ENCODE results near the gene TRIM60.
"Not testable (repeated sequence)": the region's sequence is repeated elsewhere in the genome, so short reads cannot be mapped to it uniquely, and the experiment has no call there.

TRIM60 gene

GRCh38 chr4:165077034-165077578 lies 45.3 kb downstream of the TRIM60 start:
- TF ChIP-seq CTCF (IDR thresholded peaks at IDR 0.05; ENCODE audit: control extremely low read depth, extremely low read depth, low read depth, missing control alignments): no peak
- ChIA-PET CTCF (interaction anchor here (1.5 kb wide), 1 partner anchor 20 kb away, joined by 6 read pairs; no protein-coding TSS in a partner anchor), POLR2A (no interaction called here)

GRCh38 chr4:165079476-165079875 lies 47.7 kb downstream of the TRIM60 start:
- TF ChIP-seq CTCF (IDR thresholded peaks at IDR 0.05; ENCODE audit: control extremely low read depth, extremely low read depth, low read depth, missing control alignments): no peak
- CTCF ChIA-PET: interaction anchor here (0.9 kb wide), 1 partner anchor 17 kb away, joined by 3 read pairs; no protein-coding TSS in a partner anchor
- no peak for DNase-seq (ENCODE audit: extremely low spot score)
- POLR2A ChIA-PET: no interaction called here

More at GRCh38 chr4:165077034-165077578, 45.3 kb downstream of the TRIM60 start:
- DNase-seq (ENCODE audit: extremely low spot score): no peak

- CTCF ChIA-PET: interaction anchor here (1.5 kb wide), 1 partner anchor 12 kb away, joined by 6 read pairs; no protein-coding TSS in a partner anchor
- POLR2A ChIA-PET; DNase-seq (ENCODE audit: extremely low spot score): not testable (repeated sequence)
Measured at GRCh38 chr4:165084787-165085186, 53.0 kb downstream of the TRIM60 start.

- no peak for DNase-seq (ENCODE audit: extremely low spot score)
- ChIA-PET POLR2A (no interaction called here), CTCF (interaction anchor here (0.9 to 1.5 kb wide), 2 partner anchors 10 to 11 kb away, joined by 3 to 6 read pairs; no protein-coding TSS in a partner anchor)
- no peak for TF ChIP-seq CTCF (IDR thresholded peaks at IDR 0.05; ENCODE audit: control extremely low read depth, extremely low read depth, low read depth, missing control alignments)
Measured at GRCh38 chr4:165085946-165086345, 54.1 kb downstream of the TRIM60 start.

GRCh38 chr4:165088366-165088765 lies 56.6 kb downstream of the TRIM60 start:
- ChIA-PET CTCF (interaction anchor here (1.1 kb wide), 1 partner anchor 9 kb away, joined by 4 read pairs; no protein-coding TSS in a partner anchor), POLR2A (no interaction called here)
- TF ChIP-seq CTCF (IDR thresholded peaks at IDR 0.05; ENCODE audit: control extremely low read depth, extremely low read depth, low read depth, missing control alignments): no peak
- no peak for DNase-seq (ENCODE audit: extremely low spot score)
